ENCODE measurements around the gene PRPSAP1.
"Not testable (repeated sequence)": the region's sequence is repeated elsewhere in the genome, so short reads cannot be mapped to it uniquely, and the experiment has no call there.

The PRPSAP1 gene

GRCh38 chr17:76278268-76278908 lies 75.3 kb downstream of the PRPSAP1 start:
- DNase-seq (ENCODE audit: low read depth in 3 of 3, low spot score in 1 of 3) = no peak

- DNase-seq (ENCODE audit: low read depth in 3 of 3, low spot score in 1 of 3) = no peak
Measured at GRCh38 chr17:76277300-76278267, 76.1 kb downstream of the PRPSAP1 start.

DNA sequence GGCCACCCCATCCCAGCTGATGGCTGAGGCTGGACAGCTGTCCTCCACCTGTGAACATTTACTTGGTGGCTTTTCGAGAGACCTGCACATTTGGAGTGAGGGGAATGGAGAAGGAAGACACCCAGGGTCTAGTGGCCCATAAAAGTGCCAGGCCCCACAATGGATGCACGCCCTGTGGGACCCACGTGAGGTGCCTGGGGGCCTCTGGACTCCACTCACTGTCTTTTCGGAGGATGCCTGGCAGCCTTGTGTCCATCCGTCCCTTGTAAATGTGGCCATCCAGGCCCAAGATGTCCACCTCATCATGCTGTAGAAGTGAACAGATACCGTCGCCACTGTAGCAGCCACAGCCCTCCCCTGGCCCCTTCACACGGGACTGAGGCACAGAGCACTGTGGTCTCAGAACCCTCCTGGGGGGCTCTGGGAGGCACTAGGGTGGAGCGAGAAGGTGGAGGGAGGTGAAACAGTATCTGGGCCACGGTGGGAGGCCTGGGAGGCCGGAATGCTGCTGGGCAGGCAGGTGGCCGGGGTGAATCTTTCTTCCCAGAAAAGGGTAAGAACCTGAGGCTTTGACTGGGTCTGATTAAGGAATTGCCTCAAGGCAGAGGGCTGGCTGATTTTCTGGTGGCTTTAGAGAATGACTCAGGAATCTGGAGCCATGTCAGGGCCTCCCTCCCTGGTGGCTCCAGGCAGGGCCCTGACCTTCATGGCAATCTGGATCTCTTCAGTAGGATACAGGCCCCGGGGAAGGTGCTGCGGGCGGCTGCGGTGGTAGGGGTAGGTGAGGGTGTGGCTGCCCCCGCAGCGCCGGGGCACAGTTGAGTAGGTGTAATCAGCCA lies 77.0 kb downstream of the PRPSAP1 start:
- DNase-seq (ENCODE audit: low read depth in 3 of 3, low spot score in 1 of 3) = no peak

DNA sequence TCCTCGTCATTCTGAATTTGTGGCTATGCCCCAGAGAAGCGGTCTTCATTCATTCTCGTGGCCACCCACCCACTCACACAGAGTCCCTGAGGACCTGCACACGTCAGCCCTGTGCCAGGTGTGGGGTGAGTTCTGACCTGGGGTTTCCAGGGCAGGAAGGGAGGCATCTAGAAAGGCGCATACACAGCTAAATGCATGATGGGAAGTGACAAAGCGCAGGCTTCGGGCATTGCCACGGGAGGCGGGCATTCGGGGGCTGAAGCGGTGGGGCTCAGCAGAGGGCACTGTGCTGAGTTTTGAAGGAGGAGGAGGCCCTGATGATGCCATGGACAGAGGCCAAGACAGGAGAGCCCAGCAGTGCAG lies 77.7 kb downstream of the PRPSAP1 start:
- no peak for DNase-seq (ENCODE audit: low read depth in 3 of 3, low spot score in 1 of 3)

GRCh38 chr17:76275382-76276068 lies 78.2 kb downstream of the PRPSAP1 start:
- no peak for DNase-seq (ENCODE audit: low read depth in 3 of 3, low spot score in 1 of 3)

DNA sequence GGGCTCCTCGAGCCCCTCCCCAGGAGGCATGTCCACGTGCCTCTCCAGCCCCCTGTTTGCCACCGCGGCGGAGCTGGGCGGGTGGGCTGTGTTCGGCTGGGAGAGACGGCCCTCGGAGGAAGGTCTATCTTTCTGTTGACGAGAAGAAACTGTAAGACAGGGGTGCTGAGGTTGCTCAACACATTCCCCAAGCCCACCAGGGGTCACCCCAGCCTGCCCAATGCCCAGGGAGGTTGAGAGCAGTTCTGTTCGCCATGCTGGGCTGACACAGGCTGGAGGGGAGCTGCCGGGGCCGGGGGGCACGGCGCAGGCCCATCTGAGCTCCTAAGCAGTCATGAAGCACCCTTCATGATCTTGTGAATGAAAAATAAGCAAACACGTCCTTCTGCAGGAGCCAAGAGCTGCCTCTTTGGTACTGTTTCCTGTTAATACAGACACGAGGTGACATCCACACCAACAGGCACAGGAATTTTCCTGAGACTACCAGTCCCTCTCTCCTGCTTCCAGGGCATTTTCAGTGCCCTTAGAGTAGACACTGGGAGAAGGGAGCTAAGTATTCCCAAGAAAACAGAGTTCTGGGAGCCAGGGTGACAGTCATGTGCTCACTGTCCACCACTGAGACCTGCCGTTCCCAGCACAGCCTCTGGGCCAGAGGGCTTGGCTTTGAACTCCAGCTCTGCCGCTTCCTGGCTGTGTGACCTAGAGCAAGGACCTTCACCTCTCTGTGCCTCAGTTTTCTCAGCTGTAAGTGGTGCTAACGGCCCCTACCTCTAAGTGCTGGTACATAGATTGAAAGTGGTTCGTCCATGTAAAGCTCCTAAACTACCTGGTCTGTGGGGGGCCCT lies 79.4 kb downstream of the PRPSAP1 start:
- no peak for DNase-seq (ENCODE audit: low read depth in 3 of 3, low spot score in 1 of 3)

GRCh38 chr17:76273445-76274111 lies 80.1 kb downstream of the PRPSAP1 start:
- no peak for DNase-seq (ENCODE audit: low read depth in 3 of 3, low spot score in 1 of 3)

GRCh38 chr17:76272541-76273444 lies 80.9 kb downstream of the PRPSAP1 start:
- no peak for DNase-seq (ENCODE audit: low read depth in 3 of 3, low spot score in 1 of 3)

GRCh38 chr17:76271669-76272540 lies 81.8 kb downstream of the PRPSAP1 start:
- DNase-seq (ENCODE audit: low read depth in 3 of 3, low spot score in 1 of 3) = peak in 1 of 3 donors; percentile 79

DNA sequence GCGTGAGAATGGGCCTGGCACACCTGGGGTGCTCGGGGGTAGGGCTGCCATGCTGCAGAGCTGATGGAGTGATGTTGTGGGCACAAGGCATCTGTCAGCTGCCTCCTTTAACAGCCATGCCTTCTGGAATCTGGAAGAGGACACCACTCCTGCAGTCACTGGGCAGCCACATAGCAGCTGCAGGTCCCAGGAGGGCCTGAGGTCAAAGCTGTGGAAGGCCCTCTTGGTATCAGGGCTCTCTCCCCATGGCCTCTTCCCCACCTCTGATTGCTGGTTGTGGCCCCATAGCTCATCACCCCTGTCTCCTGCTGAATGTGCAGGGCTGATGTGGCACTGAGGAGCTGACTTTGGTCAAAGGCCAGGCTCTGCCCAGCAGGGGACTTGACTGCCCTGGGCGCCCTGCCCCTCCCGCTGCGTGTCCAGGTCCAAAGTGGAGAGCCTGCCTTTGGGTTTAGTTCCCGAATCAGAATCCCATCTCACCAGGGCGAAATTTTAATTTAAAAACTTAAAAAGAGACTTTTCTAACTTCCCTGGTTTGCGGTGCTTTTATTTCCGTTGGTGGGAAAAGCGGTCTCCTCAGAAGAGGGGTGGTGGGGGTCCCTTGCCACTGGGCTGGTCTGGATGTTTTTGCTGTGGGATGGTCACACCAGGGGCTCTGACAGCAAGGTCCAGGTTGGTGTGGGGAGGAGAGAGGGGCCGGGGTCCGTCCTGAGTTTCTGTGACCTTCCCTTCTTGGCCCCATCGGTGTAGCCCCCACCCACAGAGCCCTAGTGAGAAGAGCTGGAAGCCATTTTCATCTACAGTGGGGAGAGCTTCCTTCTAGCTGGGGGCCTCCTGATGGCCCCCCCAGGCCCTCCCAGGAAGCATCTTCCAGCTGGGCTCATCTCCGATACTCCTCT lies 82.7 kb downstream of the PRPSAP1 start:
- DNase-seq (ENCODE audit: low read depth in 3 of 3, low spot score in 1 of 3) = no peak

GRCh38 chr17:76270127-76270592 lies 83.6 kb downstream of the PRPSAP1 start:
- DNase-seq (ENCODE audit: low read depth in 3 of 3, low spot score in 1 of 3) = no peak

DNA sequence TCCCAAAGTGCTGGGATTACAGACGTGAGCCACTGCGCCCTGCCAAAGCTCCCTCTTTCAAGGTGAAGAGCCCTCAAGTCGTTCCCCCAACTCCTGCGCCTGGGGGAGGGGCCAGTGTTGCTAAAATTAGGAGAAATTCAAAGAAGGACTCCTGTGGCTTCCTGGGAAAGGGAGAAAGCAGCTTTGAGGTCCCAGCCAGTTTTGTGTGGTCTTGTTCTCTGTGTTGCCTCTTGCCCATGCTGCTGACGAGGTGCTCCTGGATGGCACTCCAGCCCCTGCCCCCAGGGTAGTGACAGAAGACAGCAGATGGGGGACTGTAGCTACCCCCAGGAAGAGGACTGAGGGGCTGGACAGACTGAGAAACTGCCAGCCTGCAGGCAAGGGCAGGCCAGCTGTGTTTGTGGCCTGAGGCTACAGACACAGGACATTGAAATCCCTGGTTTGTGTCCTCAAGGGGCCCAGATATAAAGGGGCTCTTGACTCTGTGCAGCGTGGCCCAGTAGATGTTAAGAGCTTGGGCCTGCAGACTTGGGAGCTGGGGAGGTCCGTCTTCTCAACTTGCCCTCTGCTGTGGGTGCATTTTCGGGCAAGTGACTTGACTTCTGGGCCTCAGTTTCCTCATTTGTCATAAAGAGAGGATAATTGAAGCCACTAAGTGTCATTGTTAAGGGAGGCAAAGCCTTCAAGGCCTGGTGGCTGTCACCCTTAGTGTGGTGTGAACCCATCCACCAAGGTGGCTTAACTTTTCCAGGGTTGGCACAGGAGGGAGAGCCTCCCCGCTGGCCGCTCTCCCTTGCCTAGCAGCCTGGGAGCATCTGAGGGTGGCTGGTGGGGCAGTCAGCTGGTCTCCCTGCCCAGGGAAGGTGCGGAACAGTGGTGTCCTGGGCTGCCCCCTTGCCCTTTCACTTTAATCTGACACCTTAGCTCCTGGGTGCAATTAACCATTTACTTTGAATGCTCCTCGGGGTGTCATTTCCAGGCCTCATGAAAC lies 84.4 kb downstream of the PRPSAP1 start:
- DNase-seq (ENCODE audit: low read depth in 3 of 3, low spot score in 1 of 3) = no peak

DNA sequence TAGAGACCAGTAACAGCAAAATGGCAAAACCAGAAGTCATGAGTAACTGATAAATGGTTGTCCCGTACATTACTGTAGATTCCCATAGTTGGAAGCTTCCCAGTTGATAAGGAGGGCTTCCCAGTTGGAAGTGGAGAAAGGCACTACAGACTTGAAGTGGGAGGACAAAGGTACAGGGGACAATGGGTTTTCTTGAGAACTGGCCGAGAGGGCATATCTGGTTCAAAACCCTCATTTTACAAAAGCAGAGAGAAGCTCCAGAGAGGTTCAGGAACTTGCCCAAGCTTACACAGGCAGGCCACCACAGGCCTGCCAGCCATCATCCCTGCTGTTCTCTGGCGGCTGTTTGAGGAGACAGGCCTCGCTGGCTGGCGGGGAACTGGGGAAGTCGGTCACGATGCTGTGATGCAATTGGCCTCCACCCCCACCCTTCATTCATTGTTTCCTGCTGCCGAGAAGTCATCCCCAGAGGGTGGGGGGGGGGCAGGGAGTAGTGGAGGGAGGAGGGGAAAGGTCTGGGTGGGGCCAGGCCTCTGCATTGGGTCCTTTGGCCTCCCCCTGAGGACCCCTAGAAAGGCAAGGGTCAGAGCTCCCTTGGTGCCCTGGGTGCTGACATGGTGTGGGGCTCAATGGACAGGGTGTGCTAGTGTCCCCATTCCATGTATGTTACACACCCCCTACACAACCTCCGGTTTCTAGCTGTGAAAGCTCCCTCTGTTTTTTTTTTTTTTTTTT lies 85.5 kb downstream of the PRPSAP1 start:
- peak in 2 of 3 donors; percentile 43 to 56 for DNase-seq (ENCODE audit: low read depth in 3 of 3, low spot score in 1 of 3)

- not testable (repeated sequence) for DNase-seq (ENCODE audit: low read depth in 3 of 3, low spot score in 1 of 3)
Measured at GRCh38 chr17:76267581-76268001, 86.1 kb downstream of the PRPSAP1 start.
